ENCODE data around the gene ZFYVE27. TPM values are rescaled to one million over a fixed set of nuclear protein-coding genes. Genes with fewer than 3 reads are reported as not detected.

Gene ZFYVE27
- polyA plus RNA-seq, 3 donors = 6.2 to 31.1 (median 9.7) TPM

GRCh38 chr10:97701438-97702069, 35.4 kb upstream of the ZFYVE27 start:
- H3K27ac Mint-ChIP-seq = peak overlapping the region in 1 of 7 donors; percentile 35
- H3K4me1 Mint-ChIP-seq = peaks cover 7% of the 10 kb centered on the region
- Histone ChIP-seq H3K4me2 (replicated peaks; ENCODE audit: extremely low read depth, low read length, poor library complexity, severe bottlenecking) (no peak overlapping the region), H3K27ac (ENCODE audit: low read depth in 1 of 2, low read length in 2 of 2) (no peak overlapping the region), H3K36me3 (replicated peaks in 1 of 2; ENCODE audit: control insufficient read depth in 1 of 2, insufficient read depth in 2 of 2, low read length in 2 of 2) (no peaks in the 10 kb centered on the region), H3K4me3 (replicated peaks in 1 of 3; ENCODE audit: low read depth in 2 of 3, low read length in 3 of 3) (no peak overlapping the region), H3K9me3 (replicated peaks in 1 of 2; ENCODE audit: control insufficient read depth in 1 of 2, insufficient read depth in 1 of 2, low read length in 2 of 2) (no peaks in the 10 kb centered on the region), H2AFZ (ENCODE audit: insufficient read depth, low read depth, low read length, poor library complexity, severe bottlenecking) (no peak overlapping the region), H3K79me2 (ENCODE audit: insufficient read depth, low read length) (no peaks in the 10 kb centered on the region), H4K20me1 (ENCODE audit: insufficient read depth, low read length) (no peaks in the 10 kb centered on the region), H3K4me1 (ENCODE audit: control insufficient read depth in 1 of 2, insufficient read depth in 2 of 2, low read length in 2 of 2) (peaks cover 0 to 4% of the 10 kb centered on the region in 2 donors), H3K27me3 (ENCODE audit: control insufficient read depth in 2 of 2, insufficient read depth in 2 of 2, low read length in 2 of 2) (no peaks in the 10 kb centered on the region), H3K9ac (ENCODE audit: insufficient read depth, low read length, poor library complexity, severe bottlenecking) (no peak overlapping the region)
- TF ChIP-seq, protein P1, sequence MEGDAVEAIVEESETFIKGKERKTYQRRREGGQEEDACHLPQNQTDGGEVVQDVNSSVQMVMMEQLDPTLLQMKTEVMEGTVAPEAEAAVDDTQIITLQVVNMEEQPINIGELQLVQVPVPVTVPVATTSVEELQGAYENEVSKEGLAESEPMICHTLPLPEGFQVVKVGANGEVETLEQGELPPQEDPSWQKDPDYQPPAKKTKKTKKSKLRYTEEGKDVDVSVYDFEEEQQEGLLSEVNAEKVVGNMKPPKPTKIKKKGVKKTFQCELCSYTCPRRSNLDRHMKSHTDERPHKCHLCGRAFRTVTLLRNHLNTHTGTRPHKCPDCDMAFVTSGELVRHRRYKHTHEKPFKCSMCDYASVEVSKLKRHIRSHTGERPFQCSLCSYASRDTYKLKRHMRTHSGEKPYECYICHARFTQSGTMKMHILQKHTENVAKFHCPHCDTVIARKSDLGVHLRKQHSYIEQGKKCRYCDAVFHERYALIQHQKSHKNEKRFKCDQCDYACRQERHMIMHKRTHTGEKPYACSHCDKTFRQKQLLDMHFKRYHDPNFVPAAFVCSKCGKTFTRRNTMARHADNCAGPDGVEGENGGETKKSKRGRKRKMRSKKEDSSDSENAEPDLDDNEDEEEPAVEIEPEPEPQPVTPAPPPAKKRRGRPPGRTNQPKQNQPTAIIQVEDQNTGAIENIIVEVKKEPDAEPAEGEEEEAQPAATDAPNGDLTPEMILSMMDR (IDR thresholded peaks at IDR 0.05) = peak; percentile 91
- intact Hi-C loops (cut with micrococcal nuclease) = no loop called here
- peak; percentile 58 to 68 (median 64) for DNase-seq
- H3K27me3 Mint-ChIP-seq (ENCODE audit: low read depth in 3 of 3) = peaks cover 1 to 10% (median 9%) of the 10 kb centered on the region in 3 donors
- H3K36me3 Mint-ChIP-seq = no peaks in the 10 kb centered on the region
- H3K4me3 Mint-ChIP-seq = no peak overlapping the region
- WGBS (ENCODE audit: insufficient coverage) = 72% methylated on average over 9 of the region's 12 CpGs
- H3K9me3 Mint-ChIP-seq = no peaks in the 10 kb centered on the region

GRCh38 chr10:97703398-97704067, 33.4 kb upstream of the ZFYVE27 start:
- Histone ChIP-seq H3K4me3 (replicated peaks in 1 of 3; ENCODE audit: low read depth in 2 of 3, low read length in 3 of 3) (no peak overlapping the region), H3K9ac (ENCODE audit: insufficient read depth, low read length, poor library complexity, severe bottlenecking) (no peak overlapping the region), H3K27me3 (ENCODE audit: control insufficient read depth in 2 of 2, insufficient read depth in 2 of 2, low read length in 2 of 2) (no peaks in the 10 kb centered on the region), H4K20me1 (ENCODE audit: insufficient read depth, low read length) (no peaks in the 10 kb centered on the region), H3K79me2 (ENCODE audit: insufficient read depth, low read length) (no peaks in the 10 kb centered on the region), H3K36me3 (replicated peaks in 1 of 2; ENCODE audit: control insufficient read depth in 1 of 2, insufficient read depth in 2 of 2, low read length in 2 of 2) (no peaks in the 10 kb centered on the region), H3K4me1 (ENCODE audit: control insufficient read depth in 1 of 2, insufficient read depth in 2 of 2, low read length in 2 of 2) (peaks cover 0 to 4% of the 10 kb centered on the region in 2 donors), H3K4me2 (replicated peaks; ENCODE audit: extremely low read depth, low read length, poor library complexity, severe bottlenecking) (no peak overlapping the region), H3K27ac (ENCODE audit: low read depth in 1 of 2, low read length in 2 of 2) (no peak overlapping the region), H3K9me3 (replicated peaks in 1 of 2; ENCODE audit: control insufficient read depth in 1 of 2, insufficient read depth in 1 of 2, low read length in 2 of 2) (no peaks in the 10 kb centered on the region), H2AFZ (ENCODE audit: insufficient read depth, low read depth, low read length, poor library complexity, severe bottlenecking) (no peak overlapping the region)
- TF ChIP-seq, protein P1 (IDR thresholded peaks at IDR 0.05) = no peak
- H3K27me3 Mint-ChIP-seq (ENCODE audit: low read depth in 3 of 3) = peaks cover 2 to 13% (median 11%) of the 10 kb centered on the region in 3 donors
- WGBS (ENCODE audit: insufficient coverage) = 97% methylated on average over 3 of the region's 7 CpGs
- H3K9me3 Mint-ChIP-seq = no peaks in the 10 kb centered on the region
- peaks cover 7% of the 10 kb centered on the region for H3K4me1 Mint-ChIP-seq
- no peaks in the 10 kb centered on the region for H3K36me3 Mint-ChIP-seq
- intact Hi-C loops (cut with micrococcal nuclease) = no loop called here
- no peak overlapping the region for H3K4me3 Mint-ChIP-seq
- H3K27ac Mint-ChIP-seq = peak overlapping the region in 1 of 7 donors; percentile 47
- no peak for DNase-seq
